ENCODE measurements around the gene INPP4B.

The INPP4B gene

DNA sequence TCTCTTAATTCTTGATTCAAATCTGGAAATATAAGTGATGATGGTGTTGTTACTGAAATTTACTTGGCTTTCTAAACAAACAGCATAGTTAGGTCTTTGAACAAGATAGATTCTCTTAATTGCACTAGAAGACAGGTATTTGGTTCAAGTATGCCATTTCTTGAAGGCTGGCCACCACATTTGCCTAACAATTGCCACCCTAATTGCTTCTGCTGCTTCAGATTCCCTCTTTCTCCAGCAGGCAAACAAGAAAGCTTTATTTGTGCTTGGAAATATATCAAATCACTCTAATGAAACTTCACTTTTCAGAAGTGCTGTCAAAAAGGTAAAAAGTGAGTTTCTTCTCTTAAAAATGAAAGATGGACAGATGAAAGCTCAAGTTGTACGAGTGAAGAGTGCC is 418.6 kb downstream of the INPP4B start:
- H3K9ac ChIP-seq = no peak overlapping the region
- H3K4me3 ChIP-seq (ENCODE audit: low read depth, low read length) = no peak overlapping the region
- no peaks in the 10 kb centered on the region for H3K79me2 ChIP-seq
- H3K4me2 ChIP-seq (ENCODE audit: low read length) = no peak overlapping the region
- no peak overlapping the region for H3K27ac ChIP-seq
- H2AFZ ChIP-seq = no peak overlapping the region
- no peaks in the 10 kb centered on the region for H3K9me3 ChIP-seq (ENCODE audit: control insufficient read depth, low read length)
- H3K36me3 ChIP-seq (ENCODE audit: control insufficient read depth, insufficient read depth, low read length) = no peaks in the 10 kb centered on the region
- no peaks in the 10 kb centered on the region for H3K4me1 ChIP-seq
- TF ChIP-seq, protein P1, sequence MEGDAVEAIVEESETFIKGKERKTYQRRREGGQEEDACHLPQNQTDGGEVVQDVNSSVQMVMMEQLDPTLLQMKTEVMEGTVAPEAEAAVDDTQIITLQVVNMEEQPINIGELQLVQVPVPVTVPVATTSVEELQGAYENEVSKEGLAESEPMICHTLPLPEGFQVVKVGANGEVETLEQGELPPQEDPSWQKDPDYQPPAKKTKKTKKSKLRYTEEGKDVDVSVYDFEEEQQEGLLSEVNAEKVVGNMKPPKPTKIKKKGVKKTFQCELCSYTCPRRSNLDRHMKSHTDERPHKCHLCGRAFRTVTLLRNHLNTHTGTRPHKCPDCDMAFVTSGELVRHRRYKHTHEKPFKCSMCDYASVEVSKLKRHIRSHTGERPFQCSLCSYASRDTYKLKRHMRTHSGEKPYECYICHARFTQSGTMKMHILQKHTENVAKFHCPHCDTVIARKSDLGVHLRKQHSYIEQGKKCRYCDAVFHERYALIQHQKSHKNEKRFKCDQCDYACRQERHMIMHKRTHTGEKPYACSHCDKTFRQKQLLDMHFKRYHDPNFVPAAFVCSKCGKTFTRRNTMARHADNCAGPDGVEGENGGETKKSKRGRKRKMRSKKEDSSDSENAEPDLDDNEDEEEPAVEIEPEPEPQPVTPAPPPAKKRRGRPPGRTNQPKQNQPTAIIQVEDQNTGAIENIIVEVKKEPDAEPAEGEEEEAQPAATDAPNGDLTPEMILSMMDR (IDR thresholded peaks at IDR 0.05) = no peak
- no peaks in the 10 kb centered on the region for H3K27me3 ChIP-seq (ENCODE audit: control insufficient read depth, insufficient read depth, low read length)

DNA sequence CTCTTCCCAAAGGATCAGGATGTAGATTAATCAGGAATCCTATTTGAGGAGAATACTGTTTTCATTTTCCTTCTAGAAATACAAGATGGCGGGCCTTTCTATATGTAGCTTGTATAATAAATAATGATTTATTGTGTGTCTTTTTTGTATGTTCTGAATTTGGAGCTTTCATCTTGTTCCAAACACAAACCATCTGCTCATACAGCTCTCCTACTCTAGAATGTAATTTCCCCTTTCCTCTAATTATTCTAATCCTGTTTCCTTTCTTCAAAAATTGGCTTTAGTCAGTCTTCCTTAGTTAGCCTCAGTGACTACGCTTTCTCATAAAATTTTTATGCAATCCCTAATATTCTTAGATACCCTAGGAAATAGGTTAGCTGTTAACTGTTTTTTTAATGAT is 422.2 kb downstream of the INPP4B start:
- Histone ChIP-seq H3K4me3 (ENCODE audit: low read depth, low read length) (no peak overlapping the region), H3K9ac (no peak overlapping the region), H2AFZ (no peak overlapping the region), H3K79me2 (no peaks in the 10 kb centered on the region), H3K4me2 (ENCODE audit: low read length) (no peak overlapping the region), H3K36me3 (ENCODE audit: control insufficient read depth, insufficient read depth, low read length) (no peaks in the 10 kb centered on the region), H3K27me3 (ENCODE audit: control insufficient read depth, insufficient read depth, low read length) (no peaks in the 10 kb centered on the region), H3K27ac (no peak overlapping the region), H3K4me1 (no peaks in the 10 kb centered on the region), H3K9me3 (ENCODE audit: control insufficient read depth, low read length) (no peaks in the 10 kb centered on the region)
- TF ChIP-seq, protein P1 (IDR thresholded peaks at IDR 0.05) = no peak

DNA sequence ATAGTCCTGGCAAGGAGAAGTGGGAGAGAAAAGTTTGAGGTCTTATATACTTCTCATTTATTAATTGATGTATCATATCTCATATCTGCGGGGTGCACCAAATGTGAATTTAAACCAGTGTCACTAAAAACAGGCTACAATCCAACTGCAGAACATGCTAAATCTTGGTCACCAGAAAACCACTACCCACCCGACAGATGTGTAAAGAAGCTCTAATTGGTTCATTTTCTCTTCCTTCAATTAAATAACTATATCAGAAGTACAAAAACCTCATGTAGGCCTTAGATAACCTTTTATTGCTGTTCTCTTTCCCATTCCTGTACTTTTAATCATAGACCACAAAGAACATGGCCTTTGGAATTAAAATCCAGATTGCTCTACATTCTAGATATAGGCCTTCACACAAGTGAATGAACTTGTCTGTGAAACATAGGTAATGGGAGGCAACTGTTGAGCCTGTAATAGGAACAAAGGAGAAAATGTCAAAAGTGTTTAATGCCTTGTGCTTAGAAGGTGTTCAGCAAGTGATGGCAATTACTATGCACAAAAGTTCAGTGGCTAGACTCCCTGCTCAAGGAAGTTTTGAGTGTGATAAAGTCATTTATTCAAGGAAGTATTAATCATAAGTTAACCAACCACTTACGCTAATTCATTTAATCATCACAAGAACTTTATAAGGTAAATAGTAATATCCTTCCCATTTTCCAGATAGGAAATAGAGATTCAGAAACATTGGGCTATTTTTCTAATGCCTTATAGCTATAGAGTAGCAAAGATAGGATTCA is 425.6 kb downstream of the INPP4B start:
- Histone ChIP-seq H3K9ac (no peak overlapping the region), H3K4me3 (ENCODE audit: low read depth, low read length) (no peak overlapping the region), H3K79me2 (no peaks in the 10 kb centered on the region), H3K4me1 (no peaks in the 10 kb centered on the region), H3K27ac (no peak overlapping the region), H3K4me2 (ENCODE audit: low read length) (no peak overlapping the region), H3K9me3 (ENCODE audit: control insufficient read depth, low read length) (no peaks in the 10 kb centered on the region), H3K36me3 (ENCODE audit: control insufficient read depth, insufficient read depth, low read length) (no peaks in the 10 kb centered on the region), H3K27me3 (ENCODE audit: control insufficient read depth, insufficient read depth, low read length) (no peaks in the 10 kb centered on the region), H2AFZ (no peak overlapping the region)
- TF ChIP-seq, protein P1 (IDR thresholded peaks at IDR 0.05) = no peak

DNA sequence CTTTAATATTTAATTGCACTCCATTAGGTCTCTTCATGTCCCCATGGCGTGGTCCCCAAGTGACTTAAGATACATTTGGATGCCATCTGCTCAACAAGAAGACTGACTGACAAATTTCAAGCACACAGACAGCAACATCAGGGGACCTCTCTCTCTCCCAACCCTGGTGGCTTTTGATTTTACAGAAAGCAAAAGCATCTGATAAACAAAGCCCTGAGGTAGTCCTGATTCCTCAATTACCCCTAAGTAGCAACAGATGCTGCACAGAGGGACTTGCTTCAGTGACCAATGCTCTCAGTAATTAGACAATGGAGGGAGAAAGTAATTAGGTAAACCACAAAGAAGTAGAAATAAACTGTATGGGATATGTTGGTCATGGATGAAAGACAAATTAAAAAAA is 426.4 kb downstream of the INPP4B start:
- Histone ChIP-seq H3K9me3 (ENCODE audit: control insufficient read depth, low read length) (no peaks in the 10 kb centered on the region), H3K4me3 (ENCODE audit: low read depth, low read length) (no peak overlapping the region), H3K9ac (no peak overlapping the region), H3K36me3 (ENCODE audit: control insufficient read depth, insufficient read depth, low read length) (no peaks in the 10 kb centered on the region), H3K79me2 (no peaks in the 10 kb centered on the region), H3K27ac (no peak overlapping the region), H3K4me2 (ENCODE audit: low read length) (no peak overlapping the region), H3K4me1 (no peaks in the 10 kb centered on the region), H2AFZ (no peak overlapping the region), H3K27me3 (ENCODE audit: control insufficient read depth, insufficient read depth, low read length) (no peaks in the 10 kb centered on the region)
- TF ChIP-seq, protein P1 (IDR thresholded peaks at IDR 0.05) = no peak

DNA sequence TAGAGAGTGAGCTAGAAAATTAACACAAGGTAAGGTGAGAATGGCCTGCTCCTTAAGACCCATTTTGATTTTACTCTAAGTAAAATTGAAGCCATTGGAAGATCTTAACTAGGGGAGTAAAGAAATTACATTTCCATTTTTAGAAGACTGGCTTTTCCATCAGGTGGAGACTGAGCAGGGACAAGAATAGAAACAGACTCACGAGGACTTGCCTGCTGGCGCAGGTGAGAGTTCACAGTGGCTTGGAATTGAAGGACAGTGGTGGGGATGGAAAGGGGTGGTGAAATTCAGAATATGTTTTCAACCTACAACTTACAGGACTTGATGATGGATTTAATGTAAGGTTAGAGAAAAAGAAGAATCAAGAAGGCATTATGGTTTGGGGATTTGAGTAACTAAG is 427.4 kb downstream of the INPP4B start:
- no peak overlapping the region for H3K9ac ChIP-seq
- TF ChIP-seq, protein P1 (IDR thresholded peaks at IDR 0.05) = no peak
- no peaks in the 10 kb centered on the region for H3K4me1 ChIP-seq
- H3K27ac ChIP-seq = no peak overlapping the region
- H3K9me3 ChIP-seq (ENCODE audit: control insufficient read depth, low read length) = no peaks in the 10 kb centered on the region
- H3K36me3 ChIP-seq (ENCODE audit: control insufficient read depth, insufficient read depth, low read length) = no peaks in the 10 kb centered on the region
- no peak overlapping the region for H3K4me2 ChIP-seq (ENCODE audit: low read length)
- no peaks in the 10 kb centered on the region for H3K27me3 ChIP-seq (ENCODE audit: control insufficient read depth, insufficient read depth, low read length)
- H3K4me3 ChIP-seq (ENCODE audit: low read depth, low read length) = no peak overlapping the region
- no peaks in the 10 kb centered on the region for H3K79me2 ChIP-seq
- no peak overlapping the region for H2AFZ ChIP-seq

All from parathyroid adenoma (tissue), 2 donors.